K562 (cell line): ENCODE measurements around the gene KLHL24.
A peak's percentile ranks its signal among the peaks of the same experiment; 100 is the strongest.

Experiments
- FOSL1 ChIP-seq: fragments of 200-800 bp; sonication (Bioruptor generic); conservative IDR thresholded peaks from 2 replicates; pipeline ENCODE4 v1.6.1; 2016; ENCODE audit warnings: missing genetic modification characterization, missing compliant biosample characterization
- GABPA ChIP-seq: fragments of 200-800 bp; sonication (Bioruptor generic); conservative IDR thresholded peaks from 2 replicates; pipeline ENCODE4 v1.6.1; 2016; ENCODE audit warnings: low read depth, missing genetic modification characterization, missing compliant biosample characterization
- HDAC1 ChIP-seq, 2 experiments: fragments of 450-650 bp; IDR thresholded peaks; 2 replicates each; pipeline ENCODE4 v1.6.1; 2016 to 2017; ENCODE audit warnings: inconsistent platforms in 1 of 2, mild to moderate bottlenecking in 1 of 2, moderate library complexity in 1 of 2
- KAT2B ChIP-seq: IDR thresholded peaks from one replicate; pipeline ENCODE4 v1.6.1; 2012; ENCODE audit warnings: low read depth, mild to moderate bottlenecking, control low read depth, inconsistent platforms, low read length, moderate library complexity
- KDM1A ChIP-seq, 2 experiments: fragments of 450-650 bp; IDR thresholded peaks; 2 replicates each; pipeline ENCODE4 v1.6.1; 2016; ENCODE audit warnings: mild to moderate bottlenecking in 2 of 2
- MAFK ChIP-seq: IDR thresholded peaks from 2 replicates; pipeline ENCODE4 v1.6.1; 2011; ENCODE audit warnings: low read length, improper control_type of control experiment
- NR4A1 ChIP-seq, 2 experiments: fragments of 250-450 bp in 1 of 2; fragments of 450-650 bp in 1 of 2; sonication (Bioruptor Pico) in 1 of 2; IDR thresholded peaks; 2 replicates each; pipeline versions ENCODE4 v1.4.0 to v1.6.1; 2016 to 2020; ENCODE audit warnings: mild to moderate bottlenecking in 2 of 2, missing compliant biosample characterization in 1 of 2, missing genetic modification characterization in 1 of 2, moderate library complexity in 1 of 2
- STAT5B ChIP-seq: fragments of 250-450 bp; sonication (Bioruptor Pico); IDR thresholded peaks from 2 replicates; pipeline ENCODE4 v1.8.0; 2021; ENCODE audit warnings: mild to moderate bottlenecking, inconsistent platforms
- TRIM24 ChIP-seq, 2 experiments: fragments of 450-650 bp; IDR thresholded peaks; 2 replicates each; pipeline ENCODE4 v1.6.1; 2016
- ZBTB49 ChIP-seq: sonication (generic); formaldehyde crosslinking; IDR thresholded peaks from 2 replicates; pipeline ENCODE4 v1.8.0; 2022; ENCODE audit warnings: missing genetic modification reagents, mild to moderate bottlenecking, borderline replicate concordance
- TF ChIP-seq, protein P1 (sequence below), 3 experiments: IDR thresholded peaks in 2 of 3; conservative IDR thresholded peaks in 1 of 3; 2 replicates each; pipeline ENCODE4 v1.5.1; 2011 to 2012; ENCODE audit warnings: low read length in 3 of 3, mild to moderate bottlenecking in 3 of 3, control low read depth in 2 of 3, improper control_type of control experiment in 1 of 3, inconsistent platforms in 1 of 3, low read depth in 1 of 3, mixed read lengths in 1 of 3, moderate library complexity in 1 of 3; ENCODE audit not compliant: insufficient read depth in 2 of 3
- TF ChIP-seq, protein P2 (sequence below): sonication (generic); formaldehyde crosslinking; IDR thresholded peaks from 2 replicates; pipeline ENCODE4 v1.8.0; 2022; ENCODE audit warnings: mild to moderate bottlenecking, missing genetic modification reagents
- TF ChIP-seq, protein P3 (sequence below): fragments of 450-650 bp; IDR thresholded peaks from 2 replicates; pipeline ENCODE4 v1.6.1; 2017; ENCODE audit warnings: antibody characterized with exemption

DNA sequence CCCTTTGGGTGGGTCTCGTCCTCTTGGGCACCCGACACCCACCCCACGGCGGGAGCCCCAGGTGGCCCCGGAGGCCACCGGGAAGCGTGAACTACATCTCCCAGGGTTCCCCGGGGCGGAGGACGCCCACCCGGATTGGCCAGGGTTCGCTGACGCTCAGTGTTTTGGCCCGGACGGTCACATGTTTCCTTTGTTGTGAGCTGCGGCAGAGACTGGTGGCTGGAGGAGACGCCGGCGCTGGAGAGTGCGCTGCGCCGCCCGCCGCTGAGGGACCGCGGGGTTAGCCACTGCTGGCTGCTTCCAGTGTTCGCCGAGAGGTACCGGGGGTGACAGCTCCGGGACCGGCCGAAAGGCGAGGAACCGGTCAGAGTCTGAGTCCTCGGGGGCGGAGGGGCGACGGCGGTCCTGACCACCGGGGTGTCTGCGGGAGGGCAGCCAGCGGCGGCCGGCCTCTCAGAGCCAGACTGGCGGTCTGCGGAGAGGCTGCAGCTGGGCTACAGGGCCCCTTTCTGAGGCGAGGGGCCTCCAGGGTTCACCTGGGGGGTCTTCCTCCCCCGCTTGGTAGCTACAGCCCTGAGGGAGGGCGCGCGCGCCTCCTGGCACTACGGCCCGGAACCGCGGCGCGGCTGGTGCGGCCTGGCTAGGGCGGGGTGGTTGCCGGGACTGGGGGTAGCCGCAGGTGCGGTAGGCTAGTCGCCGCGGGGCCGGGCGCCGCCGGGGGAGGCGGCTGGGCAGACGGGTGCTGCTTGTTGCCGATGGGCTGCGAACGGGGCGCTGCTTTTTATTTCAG lies at the start of gene KLHL24:
- TF ChIP-seq, protein P1, sequence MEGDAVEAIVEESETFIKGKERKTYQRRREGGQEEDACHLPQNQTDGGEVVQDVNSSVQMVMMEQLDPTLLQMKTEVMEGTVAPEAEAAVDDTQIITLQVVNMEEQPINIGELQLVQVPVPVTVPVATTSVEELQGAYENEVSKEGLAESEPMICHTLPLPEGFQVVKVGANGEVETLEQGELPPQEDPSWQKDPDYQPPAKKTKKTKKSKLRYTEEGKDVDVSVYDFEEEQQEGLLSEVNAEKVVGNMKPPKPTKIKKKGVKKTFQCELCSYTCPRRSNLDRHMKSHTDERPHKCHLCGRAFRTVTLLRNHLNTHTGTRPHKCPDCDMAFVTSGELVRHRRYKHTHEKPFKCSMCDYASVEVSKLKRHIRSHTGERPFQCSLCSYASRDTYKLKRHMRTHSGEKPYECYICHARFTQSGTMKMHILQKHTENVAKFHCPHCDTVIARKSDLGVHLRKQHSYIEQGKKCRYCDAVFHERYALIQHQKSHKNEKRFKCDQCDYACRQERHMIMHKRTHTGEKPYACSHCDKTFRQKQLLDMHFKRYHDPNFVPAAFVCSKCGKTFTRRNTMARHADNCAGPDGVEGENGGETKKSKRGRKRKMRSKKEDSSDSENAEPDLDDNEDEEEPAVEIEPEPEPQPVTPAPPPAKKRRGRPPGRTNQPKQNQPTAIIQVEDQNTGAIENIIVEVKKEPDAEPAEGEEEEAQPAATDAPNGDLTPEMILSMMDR (IDR thresholded peaks at IDR 0.05 in 2 of 3, conservative IDR thresholded peaks at IDR 0.05 in 1 of 3; ENCODE audit: insufficient read depth in 2 of 3, low read depth in 1 of 3, low read length in 3 of 3) = no peak; a peak in 1 of 6 replicates
- TF ChIP-seq, protein P2, sequence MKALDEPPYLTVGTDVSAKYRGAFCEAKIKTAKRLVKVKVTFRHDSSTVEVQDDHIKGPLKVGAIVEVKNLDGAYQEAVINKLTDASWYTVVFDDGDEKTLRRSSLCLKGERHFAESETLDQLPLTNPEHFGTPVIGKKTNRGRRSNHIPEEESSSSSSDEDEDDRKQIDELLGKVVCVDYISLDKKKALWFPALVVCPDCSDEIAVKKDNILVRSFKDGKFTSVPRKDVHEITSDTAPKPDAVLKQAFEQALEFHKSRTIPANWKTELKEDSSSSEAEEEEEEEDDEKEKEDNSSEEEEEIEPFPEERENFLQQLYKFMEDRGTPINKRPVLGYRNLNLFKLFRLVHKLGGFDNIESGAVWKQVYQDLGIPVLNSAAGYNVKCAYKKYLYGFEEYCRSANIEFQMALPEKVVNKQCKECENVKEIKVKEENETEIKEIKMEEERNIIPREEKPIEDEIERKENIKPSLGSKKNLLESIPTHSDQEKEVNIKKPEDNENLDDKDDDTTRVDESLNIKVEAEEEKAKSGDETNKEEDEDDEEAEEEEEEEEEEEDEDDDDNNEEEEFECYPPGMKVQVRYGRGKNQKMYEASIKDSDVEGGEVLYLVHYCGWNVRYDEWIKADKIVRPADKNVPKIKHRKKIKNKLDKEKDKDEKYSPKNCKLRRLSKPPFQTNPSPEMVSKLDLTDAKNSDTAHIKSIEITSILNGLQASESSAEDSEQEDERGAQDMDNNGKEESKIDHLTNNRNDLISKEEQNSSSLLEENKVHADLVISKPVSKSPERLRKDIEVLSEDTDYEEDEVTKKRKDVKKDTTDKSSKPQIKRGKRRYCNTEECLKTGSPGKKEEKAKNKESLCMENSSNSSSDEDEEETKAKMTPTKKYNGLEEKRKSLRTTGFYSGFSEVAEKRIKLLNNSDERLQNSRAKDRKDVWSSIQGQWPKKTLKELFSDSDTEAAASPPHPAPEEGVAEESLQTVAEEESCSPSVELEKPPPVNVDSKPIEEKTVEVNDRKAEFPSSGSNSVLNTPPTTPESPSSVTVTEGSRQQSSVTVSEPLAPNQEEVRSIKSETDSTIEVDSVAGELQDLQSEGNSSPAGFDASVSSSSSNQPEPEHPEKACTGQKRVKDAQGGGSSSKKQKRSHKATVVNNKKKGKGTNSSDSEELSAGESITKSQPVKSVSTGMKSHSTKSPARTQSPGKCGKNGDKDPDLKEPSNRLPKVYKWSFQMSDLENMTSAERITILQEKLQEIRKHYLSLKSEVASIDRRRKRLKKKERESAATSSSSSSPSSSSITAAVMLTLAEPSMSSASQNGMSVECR = peak; percentile 51; the same call in 1 of the 2 replicates
- TF ChIP-seq TRIM24 (IDR thresholded peaks at IDR 0.05) (no peak), HDAC1 (IDR thresholded peaks at IDR 0.05) (peak in 1 of 2 experiments; percentile 90; a peak in 2 of 4 replicates), KAT2B (no peak), MAFK (no peak), STAT5B (CRISPR knock-in tag) (no peak), GABPA (tag) (peak; percentile 63), NR4A1 (CRISPR knock-in tag; IDR thresholded peaks at IDR 0.05) (no peak), NR4A1 (tag; IDR thresholded peaks at IDR 0.05) (no peak), ZBTB49 (no peak), KDM1A (IDR thresholded peaks at IDR 0.05) (no peak), FOSL1 (tag) (no peak)
- TF ChIP-seq, protein P3, sequence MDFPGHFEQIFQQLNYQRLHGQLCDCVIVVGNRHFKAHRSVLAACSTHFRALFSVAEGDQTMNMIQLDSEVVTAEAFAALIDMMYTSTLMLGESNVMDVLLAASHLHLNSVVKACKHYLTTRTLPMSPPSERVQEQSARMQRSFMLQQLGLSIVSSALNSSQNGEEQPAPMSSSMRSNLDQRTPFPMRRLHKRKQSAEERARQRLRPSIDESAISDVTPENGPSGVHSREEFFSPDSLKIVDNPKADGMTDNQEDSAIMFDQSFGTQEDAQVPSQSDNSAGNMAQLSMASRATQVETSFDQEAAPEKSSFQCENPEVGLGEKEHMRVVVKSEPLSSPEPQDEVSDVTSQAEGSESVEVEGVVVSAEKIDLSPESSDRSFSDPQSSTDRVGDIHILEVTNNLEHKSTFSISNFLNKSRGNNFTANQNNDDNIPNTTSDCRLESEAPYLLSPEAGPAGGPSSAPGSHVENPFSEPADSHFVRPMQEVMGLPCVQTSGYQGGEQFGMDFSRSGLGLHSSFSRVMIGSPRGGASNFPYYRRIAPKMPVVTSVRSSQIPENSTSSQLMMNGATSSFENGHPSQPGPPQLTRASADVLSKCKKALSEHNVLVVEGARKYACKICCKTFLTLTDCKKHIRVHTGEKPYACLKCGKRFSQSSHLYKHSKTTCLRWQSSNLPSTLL = no peak
